GM21619 (cell line): ENCODE results near the gene SPATC1L.

Source experiments
- ATAC-seq: cut with Tn5 transposase; IDR thresholded peaks from one replicate; pipeline ENCODE4 v1.9.1; 2021; ENCODE audit not compliant: unreplicated experiment

The SPATC1L gene

DNA sequence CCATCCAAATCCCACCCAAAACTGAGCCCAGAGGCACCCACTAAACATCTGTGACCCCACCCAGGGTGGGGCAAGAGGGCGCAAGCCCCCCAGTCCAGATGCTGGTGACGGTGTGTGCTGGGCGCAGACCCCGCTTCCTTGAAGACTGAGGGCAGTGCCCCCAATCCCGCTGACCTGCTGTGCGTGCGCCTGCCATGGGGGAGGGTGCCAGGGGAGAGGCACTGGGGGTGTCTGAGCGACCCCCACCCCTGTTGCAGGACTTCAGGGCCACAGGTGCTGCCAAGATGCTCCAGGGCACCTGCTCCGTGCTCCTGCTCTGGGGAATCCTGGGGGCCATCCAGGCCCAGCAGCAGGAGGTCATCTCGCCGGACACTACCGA lies 73.1 kb downstream of the SPATC1L start:
- ATAC-seq, result no peak
